ENCODE data around the gene MYO1E. TPM values are rescaled to one million over a fixed set of nuclear protein-coding genes. Genes with fewer than 3 reads are reported as not detected.

The MYO1E gene
- total RNA-seq, 2 experiments from 2014 or later = 73.9 to 79.1 TPM

DNA sequence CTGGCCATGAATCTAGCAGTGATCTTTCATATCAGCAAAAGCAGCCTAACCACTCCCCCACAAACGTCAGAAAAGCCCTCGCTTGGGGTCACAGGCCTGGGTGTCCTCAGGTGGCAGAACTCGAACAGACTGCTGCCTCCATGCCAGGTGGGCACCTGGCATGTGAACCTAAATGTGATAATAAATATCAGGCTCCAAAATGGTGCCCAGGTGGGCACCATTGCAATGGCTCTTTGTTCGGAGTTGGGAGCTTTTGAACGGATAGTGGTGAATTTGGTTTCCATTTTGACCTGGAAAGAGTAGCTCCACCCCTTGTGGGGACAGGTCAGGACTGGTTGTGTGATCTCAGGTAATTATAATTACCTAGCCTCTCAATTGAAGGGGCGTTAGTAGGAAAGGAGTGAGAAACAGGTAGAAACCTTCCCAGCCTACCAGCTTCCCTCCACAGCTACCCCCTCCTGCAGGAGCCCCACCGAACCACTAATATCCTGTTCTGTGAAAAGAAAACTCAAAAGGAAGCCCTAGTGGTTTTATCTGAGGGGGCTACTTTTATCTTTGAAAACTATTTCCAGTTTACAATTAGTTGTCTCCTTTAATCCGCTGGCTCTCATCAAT, 18.1 kb downstream of the MYO1E start:
- POLR2A ChIA-PET = interaction anchor here (0.6 to 1.4 kb wide), 6 partner anchors 15 to 944 kb away, joined by 3 to 5 read pairs (median 3); partner anchors contain the start of gene MYO1E
- Mint-ChIP-seq H3K4me3 (peak overlapping the region; percentile 70), H3K36me3 (peaks cover 29% of the 10 kb centered on the region), H3K27me3 (peaks cover 2% of the 10 kb centered on the region), H3K9me3 (peaks cover 5% of the 10 kb centered on the region), H3K27ac (peak overlapping the region; percentile 87), H3K4me1 (peaks cover 61% of the 10 kb centered on the region)
- DNase-seq (peak; percentile 47), ATAC-seq (ENCODE audit: low read depth) (peak; percentile 65)

GRCh38 chr15:59353994-59354416, 18.7 kb downstream of the MYO1E start:
- Mint-ChIP-seq H3K4me3 (peak overlapping the region; percentile 70), H3K36me3 (peaks cover 29% of the 10 kb centered on the region), H3K27ac (peak overlapping the region; percentile 87), H3K27me3 (peaks cover 2% of the 10 kb centered on the region), H3K9me3 (peaks cover 5% of the 10 kb centered on the region), H3K4me1 (peaks cover 65% of the 10 kb centered on the region)
- POLR2A ChIA-PET = interaction anchor here (0.6 to 1.4 kb wide), 6 partner anchors 15 to 943 kb away, joined by 3 to 5 read pairs (median 3); partner anchors contain the start of gene MYO1E
- DNase-seq (no peak), ATAC-seq (ENCODE audit: low read depth) (peak; percentile 61)

DNA sequence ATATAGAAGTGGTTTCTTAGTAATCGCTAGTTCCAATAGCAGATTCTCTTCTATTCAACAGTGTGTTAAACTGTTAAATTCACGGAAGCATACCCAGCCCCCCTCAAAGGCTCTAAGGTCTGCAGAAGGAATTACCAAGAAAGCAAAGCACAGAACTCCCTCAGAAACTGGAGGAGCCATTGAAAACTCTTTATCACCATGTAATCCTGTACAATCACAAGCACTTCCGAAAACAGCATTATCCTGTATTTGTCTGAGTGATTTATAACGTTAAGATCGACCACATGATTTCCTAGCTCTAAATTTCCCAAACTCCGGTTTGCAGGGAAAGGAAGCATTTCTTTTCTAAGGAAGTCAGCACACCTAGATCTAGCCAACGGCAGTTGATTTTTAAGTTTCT, 20.0 kb downstream of the MYO1E start:
- ATAC-seq (ENCODE audit: low read depth) = no peak
- peaks cover 71% of the 10 kb centered on the region for H3K4me1 Mint-ChIP-seq
- no peak overlapping the region for H3K27ac Mint-ChIP-seq
- DNase-seq = no peak
- H3K9me3 Mint-ChIP-seq = peaks cover 6% of the 10 kb centered on the region
- H3K27me3 Mint-ChIP-seq = peaks cover 2% of the 10 kb centered on the region
- POLR2A ChIA-PET = no interaction called here
- peaks cover 27% of the 10 kb centered on the region for H3K36me3 Mint-ChIP-seq
- peak overlapping the region; percentile 70 for H3K4me3 Mint-ChIP-seq

DNA sequence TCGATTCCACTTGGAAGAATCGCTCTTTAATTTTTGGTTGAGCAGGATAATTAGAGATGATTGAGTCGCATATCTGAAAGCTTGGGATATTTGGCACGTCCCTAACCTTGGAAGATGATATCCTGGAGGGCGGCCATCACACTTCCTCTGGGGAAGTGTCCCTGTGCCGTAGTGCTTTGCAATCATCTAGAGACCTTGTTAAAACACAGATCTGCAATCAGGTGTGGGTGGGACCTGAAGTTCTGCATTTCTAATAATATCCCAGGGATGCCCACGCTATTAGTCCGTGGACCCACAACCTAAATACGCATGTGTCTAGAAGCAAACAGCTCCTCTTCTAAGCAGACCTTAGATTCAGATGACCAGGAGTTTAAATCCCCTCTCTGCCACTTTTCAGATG, 20.5 kb downstream of the MYO1E start:
- DNase-seq (no peak), ATAC-seq (ENCODE audit: low read depth) (no peak)
- H3K27me3 Mint-ChIP-seq = peaks cover under 1% of the 10 kb centered on the region
- peaks cover 24% of the 10 kb centered on the region for H3K36me3 Mint-ChIP-seq
- peaks cover 6% of the 10 kb centered on the region for H3K9me3 Mint-ChIP-seq
- POLR2A ChIA-PET = no interaction called here
- no peak overlapping the region for H3K4me3 Mint-ChIP-seq
- peak overlapping the region; percentile 16 for H3K27ac Mint-ChIP-seq
- H3K4me1 Mint-ChIP-seq = peaks cover 72% of the 10 kb centered on the region

DNA sequence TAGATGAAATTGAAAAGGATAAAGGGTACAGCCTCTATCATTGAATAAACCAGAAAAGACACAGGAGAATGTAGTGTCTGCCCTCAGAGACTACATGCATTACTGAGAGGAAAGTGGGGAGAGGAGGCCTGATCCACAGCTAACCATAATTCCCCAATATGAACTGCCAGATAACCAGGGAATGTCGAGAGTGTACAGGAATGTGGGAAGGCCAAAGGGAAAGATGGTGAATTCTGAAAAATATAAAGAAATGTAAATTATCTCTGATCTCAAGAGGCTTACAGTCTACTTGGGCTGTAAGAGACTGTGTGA, 22.3 kb downstream of the MYO1E start:
- Mint-ChIP-seq H3K27me3 (peaks cover 2% of the 10 kb centered on the region), H3K36me3 (peaks cover 21% of the 10 kb centered on the region), H3K4me1 (peaks cover 68% of the 10 kb centered on the region), H3K4me3 (peak overlapping the region; percentile 71), H3K9me3 (peaks cover 6% of the 10 kb centered on the region), H3K27ac (peak overlapping the region; percentile 81)
- POLR2A ChIA-PET = interaction anchor here (0.5 kb wide), 1 partner anchor 170 kb away, joined by 4 read pairs; no protein-coding TSS in a partner anchor
- ATAC-seq (ENCODE audit: low read depth) (no peak), DNase-seq (no peak)

GRCh38 chr15:59349680-59350420, 22.8 kb downstream of the MYO1E start:
- Mint-ChIP-seq H3K27ac (peak overlapping the region; percentile 81), H3K27me3 (peaks cover 2% of the 10 kb centered on the region), H3K4me3 (peak overlapping the region; percentile 71)

GRCh38 chr15:59347915-59348314, 24.8 kb downstream of the MYO1E start:
- peaks cover 33% of the 10 kb centered on the region for H3K36me3 Mint-ChIP-seq
- DNase-seq (no peak), ATAC-seq (ENCODE audit: low read depth) (no peak)
- no peak overlapping the region for H3K4me3 Mint-ChIP-seq
- H3K27ac Mint-ChIP-seq = no peak overlapping the region
- peaks cover 50% of the 10 kb centered on the region for H3K4me1 Mint-ChIP-seq
- H3K27me3 Mint-ChIP-seq = peaks cover 5% of the 10 kb centered on the region
- peaks cover 6% of the 10 kb centered on the region for H3K9me3 Mint-ChIP-seq
- POLR2A ChIA-PET = no interaction called here

More at GRCh38 chr15:59349680-59350420, 22.8 kb downstream of the MYO1E start:
- peaks cover 64% of the 10 kb centered on the region for H3K4me1 Mint-ChIP-seq
- DNase-seq (no peak), ATAC-seq (ENCODE audit: low read depth) (peak; percentile 41)
- peaks cover 6% of the 10 kb centered on the region for H3K9me3 Mint-ChIP-seq
- POLR2A ChIA-PET = interaction anchor here (0.5 to 0.6 kb wide), 2 partner anchors 170 to 388 kb away, joined by 4 to 6 read pairs; no protein-coding TSS in a partner anchor
- H3K36me3 Mint-ChIP-seq = peaks cover 21% of the 10 kb centered on the region

GRCh38 chr15:59346951-59347350, 25.7 kb downstream of the MYO1E start:
- Mint-ChIP-seq H3K4me3 (no peak overlapping the region), H3K9me3 (peaks cover 7% of the 10 kb centered on the region), H3K36me3 (peaks cover 38% of the 10 kb centered on the region), H3K4me1 (peaks cover 46% of the 10 kb centered on the region), H3K27ac (no peak overlapping the region), H3K27me3 (peaks cover 14% of the 10 kb centered on the region)
- no peak for DNase-seq
- POLR2A ChIA-PET = no interaction called here
- no peak for ATAC-seq (ENCODE audit: low read depth)

DNA sequence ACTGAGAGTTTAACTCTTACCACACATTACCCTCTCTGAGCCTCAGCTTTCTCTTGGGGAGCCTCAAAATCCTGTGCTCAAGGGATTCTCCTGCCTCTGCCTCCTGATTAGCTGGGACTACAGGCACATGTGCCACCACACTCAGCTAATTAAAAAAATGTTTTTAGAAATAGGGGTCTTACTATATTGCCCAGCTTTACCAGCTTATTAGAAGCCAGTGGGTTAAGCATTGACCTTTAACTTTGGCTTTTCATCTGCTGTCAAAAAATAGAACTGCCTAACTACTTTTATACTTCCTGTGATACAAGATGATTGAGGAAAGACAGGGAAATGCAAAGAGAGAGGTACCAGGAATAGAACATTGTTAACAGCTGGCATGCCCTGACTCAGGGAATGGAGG, 27.3 kb downstream of the MYO1E start:
- peaks cover 31% of the 10 kb centered on the region for H3K4me1 Mint-ChIP-seq
- H3K27me3 Mint-ChIP-seq = peaks cover 16% of the 10 kb centered on the region
- peaks cover 6% of the 10 kb centered on the region for H3K9me3 Mint-ChIP-seq
- H3K27ac Mint-ChIP-seq = no peak overlapping the region
- ATAC-seq (ENCODE audit: low read depth) (no peak), DNase-seq (no peak)
- POLR2A ChIA-PET = interaction anchor here (0.7 kb wide), 1 partner anchor 879 kb away, joined by 4 read pairs; no protein-coding TSS in a partner anchor
- H3K4me3 Mint-ChIP-seq = no peak overlapping the region
- H3K36me3 Mint-ChIP-seq = peaks cover 32% of the 10 kb centered on the region

DNA sequence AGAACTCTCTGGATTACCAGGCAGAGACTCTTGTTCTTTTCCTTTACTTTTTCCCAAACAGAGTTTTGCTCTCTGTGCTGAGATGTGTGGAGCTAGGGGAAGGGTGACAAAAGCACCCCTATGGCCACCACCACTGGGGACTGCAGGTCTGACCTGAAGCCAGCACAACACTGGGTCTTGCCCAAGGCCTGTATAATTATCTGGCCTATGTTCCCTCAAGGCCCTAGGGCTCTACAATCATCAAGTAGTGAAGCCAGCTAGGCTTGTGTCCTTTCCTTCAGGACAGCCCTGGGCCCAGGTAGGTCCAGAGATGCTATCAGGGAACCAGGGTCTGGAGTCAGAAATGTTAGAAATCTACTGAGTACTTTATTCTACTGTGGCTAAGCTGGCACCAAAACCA, 28.4 kb downstream of the MYO1E start:
- peaks cover 21% of the 10 kb centered on the region for H3K4me1 Mint-ChIP-seq
- H3K9me3 Mint-ChIP-seq = peaks cover 6% of the 10 kb centered on the region
- H3K4me3 Mint-ChIP-seq = no peak overlapping the region
- ATAC-seq (ENCODE audit: low read depth) (no peak), DNase-seq (no peak)
- peaks cover 16% of the 10 kb centered on the region for H3K27me3 Mint-ChIP-seq
- POLR2A ChIA-PET = interaction anchor here (0.7 kb wide), 1 partner anchor 880 kb away, joined by 4 read pairs; no protein-coding TSS in a partner anchor
- peaks cover 30% of the 10 kb centered on the region for H3K36me3 Mint-ChIP-seq
- H3K27ac Mint-ChIP-seq = peak overlapping the region; percentile 27

DNA sequence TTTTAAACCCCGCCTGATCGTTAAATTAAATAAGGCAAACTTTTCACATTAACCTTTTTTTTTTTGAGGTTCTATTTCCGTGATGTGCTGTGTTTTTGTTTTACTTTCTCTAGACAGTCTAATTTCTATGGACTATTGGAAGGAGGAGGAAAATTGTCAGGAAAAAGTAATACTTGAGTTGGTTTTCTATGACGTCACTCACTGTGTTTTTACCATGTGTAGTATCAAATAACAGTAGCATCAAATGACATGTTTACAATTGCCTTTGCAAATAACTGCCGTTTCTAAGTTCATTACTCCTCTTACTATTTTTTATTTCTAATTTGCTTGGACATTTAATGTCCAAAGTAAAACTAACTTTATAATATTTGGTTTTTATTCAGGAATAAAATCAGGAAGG, 32.3 kb downstream of the MYO1E start:
- peaks cover 14% of the 10 kb centered on the region for H3K27me3 Mint-ChIP-seq
- POLR2A ChIA-PET = no interaction called here
- peaks cover 4% of the 10 kb centered on the region for H3K9me3 Mint-ChIP-seq
- H3K36me3 Mint-ChIP-seq = peaks cover 29% of the 10 kb centered on the region
- ATAC-seq (ENCODE audit: low read depth) (no peak), DNase-seq (no peak)
- peaks cover 3% of the 10 kb centered on the region for H3K4me1 Mint-ChIP-seq
- H3K27ac Mint-ChIP-seq = no peak overlapping the region
- H3K4me3 Mint-ChIP-seq = no peak overlapping the region

GRCh38 chr15:59339252-59339672, 33.4 kb downstream of the MYO1E start:
- Mint-ChIP-seq H3K27ac (no peak overlapping the region), H3K4me1 (peaks cover 2% of the 10 kb centered on the region), H3K27me3 (peaks cover 14% of the 10 kb centered on the region), H3K9me3 (peaks cover 4% of the 10 kb centered on the region), H3K36me3 (peaks cover 28% of the 10 kb centered on the region), H3K4me3 (no peak overlapping the region)
- ATAC-seq (ENCODE audit: low read depth) (no peak), DNase-seq (no peak)
- POLR2A ChIA-PET = no interaction called here

DNA sequence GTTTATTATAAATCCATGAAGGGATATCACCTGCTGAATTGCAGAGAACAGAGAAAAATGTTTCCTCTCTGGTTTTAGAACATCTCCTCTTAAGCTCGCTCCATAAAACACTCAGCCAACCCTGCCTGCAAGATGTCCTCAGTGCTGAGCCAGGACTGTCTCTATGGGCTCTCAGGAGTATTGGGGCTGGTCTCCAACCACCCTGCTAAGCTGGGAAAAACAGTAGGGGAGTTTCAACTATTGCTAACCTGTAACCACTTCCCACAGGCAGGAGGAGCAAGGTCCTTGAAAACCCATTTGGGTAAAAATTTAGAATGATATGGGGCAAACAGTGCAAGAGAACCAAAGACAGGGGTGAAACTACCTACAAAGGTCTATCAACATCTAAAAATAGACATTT, 34.3 kb downstream of the MYO1E start:
- H3K36me3 Mint-ChIP-seq = peaks cover 21% of the 10 kb centered on the region
- ATAC-seq (ENCODE audit: low read depth) = no peak
- no peak overlapping the region for H3K4me3 Mint-ChIP-seq
- H3K4me1 Mint-ChIP-seq = peaks cover 8% of the 10 kb centered on the region
- H3K9me3 Mint-ChIP-seq = peaks cover 4% of the 10 kb centered on the region
- peaks cover 13% of the 10 kb centered on the region for H3K27me3 Mint-ChIP-seq
- no peak for DNase-seq
- H3K27ac Mint-ChIP-seq = no peak overlapping the region
- POLR2A ChIA-PET = interaction anchor here (0.7 kb wide), 1 partner anchor 10 kb away, joined by 3 read pairs; no protein-coding TSS in a partner anchor

Measured in activated naive CD8-positive, alpha-beta T cell treated with anti-CD3 and anti-CD28 coated beads, Interleukin-2, amount 10 ng/mL, durations not matched to agents 7 days and 5 days (primary cell).